IPS-15b (cell line): ENCODE data around the gene PFDN1.

ENCODE experiments used
- H3K27me3 ChIP-seq: one replicate; pipeline ENCODE4 v1.6.1; 2013; ENCODE audit warnings: low read length; ENCODE audit not compliant: control insufficient read depth, insufficient read depth
- H3K36me3 ChIP-seq: one replicate; pipeline ENCODE4 v1.6.1; 2013; ENCODE audit warnings: low read length; ENCODE audit not compliant: control insufficient read depth, insufficient read depth
- H3K4me1 ChIP-seq: one replicate; pipeline ENCODE4 v1.6.1; 2013; ENCODE audit warnings: mild to moderate bottlenecking, low read length; ENCODE audit not compliant: control insufficient read depth, insufficient read depth
- H3K4me3 ChIP-seq: one replicate; pipeline ENCODE4 v1.5.1; 2013; ENCODE audit warnings: low read depth, low read length
- H3K9ac ChIP-seq: one replicate; pipeline ENCODE4 v1.6.1; 2013; ENCODE audit warnings: low read depth, mild to moderate bottlenecking, low read length
- H3K9me3 ChIP-seq: one replicate; pipeline ENCODE4 v1.6.1; 2013; ENCODE audit warnings: mild to moderate bottlenecking, low read length; ENCODE audit not compliant: control insufficient read depth, insufficient read depth

The PFDN1 gene

DNA sequence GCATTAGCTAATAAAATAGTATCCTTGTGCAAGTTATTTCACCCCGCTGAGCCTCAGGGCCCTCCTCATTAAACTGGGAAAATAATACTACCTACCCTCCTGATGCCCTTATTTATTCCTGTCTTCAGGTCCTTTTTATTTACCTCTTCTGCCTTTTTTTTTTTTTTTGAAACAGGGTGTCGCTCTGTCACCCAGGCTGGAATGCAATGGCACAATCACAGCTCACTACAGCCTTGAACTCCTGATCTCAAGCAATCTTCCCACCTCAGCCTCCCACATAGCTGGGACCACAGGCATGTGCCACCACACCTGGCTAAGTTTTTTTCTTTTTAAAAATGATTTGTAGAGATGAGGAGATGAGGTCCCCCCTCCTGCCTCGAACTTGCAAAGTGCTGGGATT is 22.6 kb upstream of the PFDN1 start:
- Histone ChIP-seq H3K36me3 (no peaks in the 10 kb centered on the region), H3K4me3 (no peak overlapping the region), H3K27me3 (no peaks in the 10 kb centered on the region), H3K9ac (no peak overlapping the region), H3K4me1 (peaks cover 4% of the 10 kb centered on the region), H3K9me3 (no peaks in the 10 kb centered on the region)

- H3K27me3 ChIP-seq = no peaks in the 10 kb centered on the region
- no peaks in the 10 kb centered on the region for H3K36me3 ChIP-seq
- H3K4me3 ChIP-seq = no peak overlapping the region
- H3K4me1 ChIP-seq = peaks cover 4% of the 10 kb centered on the region
- no peaks in the 10 kb centered on the region for H3K9me3 ChIP-seq
- H3K9ac ChIP-seq = no peak overlapping the region
Observed at GRCh38 chr5:140324617-140325241, 21.8 kb upstream of the PFDN1 start.

- Histone ChIP-seq H3K4me3 (no peak overlapping the region), H3K36me3 (no peaks in the 10 kb centered on the region), H3K27me3 (no peaks in the 10 kb centered on the region), H3K9me3 (no peaks in the 10 kb centered on the region), H3K9ac (no peak overlapping the region), H3K4me1 (peaks cover 4% of the 10 kb centered on the region)
Observed at GRCh38 chr5:140324041-140324600, 21.2 kb upstream of the PFDN1 start.

DNA sequence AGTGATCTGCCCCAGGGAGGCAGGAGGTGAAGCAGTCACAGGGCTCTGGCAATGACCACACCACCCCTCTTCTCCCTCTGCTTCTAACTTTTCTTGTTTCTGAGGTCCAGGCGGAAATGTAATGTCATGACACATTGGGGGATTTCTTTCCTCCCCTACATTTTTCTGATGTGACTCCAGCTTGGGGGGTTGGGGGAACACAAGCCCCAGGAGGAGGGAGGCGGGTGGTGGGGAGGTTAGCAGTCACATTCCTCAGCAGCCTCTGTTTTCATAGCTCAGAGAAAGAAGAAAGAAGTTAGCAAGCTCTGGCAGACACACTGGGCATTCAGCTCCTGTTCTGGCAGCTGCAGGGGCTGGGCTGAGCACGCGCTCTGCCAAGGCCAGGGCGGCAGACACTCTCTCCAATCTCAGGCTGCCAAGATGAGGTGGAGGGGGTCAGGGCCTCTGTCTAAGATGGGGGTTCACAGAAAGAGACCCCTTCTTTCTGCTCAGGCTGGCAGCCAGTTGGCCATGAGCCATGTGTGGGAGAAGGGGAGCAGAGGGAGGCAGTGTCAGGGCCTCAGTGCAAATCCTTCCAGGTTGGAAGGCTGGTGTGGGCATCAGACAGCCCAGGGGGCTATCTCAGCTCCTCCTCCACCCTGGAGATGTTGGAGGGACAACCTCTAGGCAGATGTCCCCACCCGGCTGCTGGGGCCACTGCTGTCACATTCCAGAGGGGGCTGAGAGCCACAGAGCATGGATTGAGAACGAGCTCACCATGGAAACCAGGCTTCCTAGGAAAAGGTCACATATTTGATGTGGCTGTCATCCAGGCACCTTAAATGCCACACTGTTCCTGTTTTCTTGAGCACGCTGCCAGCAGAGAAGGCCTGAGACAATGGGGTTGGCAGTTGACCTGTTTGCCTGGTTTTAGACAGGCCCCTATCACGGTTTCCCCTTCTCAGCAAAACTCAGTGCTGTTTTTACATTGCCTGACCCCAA is 20.1 kb upstream of the PFDN1 start:
- Histone ChIP-seq H3K9me3 (no peaks in the 10 kb centered on the region), H3K27me3 (no peaks in the 10 kb centered on the region), H3K4me1 (peaks cover 4% of the 10 kb centered on the region), H3K4me3 (no peak overlapping the region), H3K9ac (no peak overlapping the region), H3K36me3 (no peaks in the 10 kb centered on the region)

DNA sequence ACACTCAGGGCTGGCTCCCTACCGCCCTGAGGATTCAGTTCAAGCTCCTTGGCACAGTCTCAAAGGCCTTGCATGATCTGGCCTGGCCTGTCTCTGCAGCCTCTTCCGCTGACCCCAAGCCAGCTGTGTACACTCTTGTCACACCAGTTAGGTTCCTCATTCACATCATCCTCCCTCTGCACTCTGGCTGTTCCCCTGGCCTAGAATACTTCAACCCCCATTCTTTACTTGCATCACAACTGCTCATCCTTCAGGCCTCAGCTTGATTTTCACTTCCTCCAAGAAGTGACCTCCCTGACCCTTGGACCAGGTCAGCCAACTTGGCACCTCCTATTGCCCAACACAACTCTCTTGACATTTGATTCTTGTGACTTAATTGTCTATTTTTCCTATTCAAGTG is 18.9 kb upstream of the PFDN1 start:
- Histone ChIP-seq H3K36me3 (no peaks in the 10 kb centered on the region), H3K27me3 (no peaks in the 10 kb centered on the region), H3K9ac (no peak overlapping the region), H3K4me1 (no peaks in the 10 kb centered on the region), H3K4me3 (no peak overlapping the region), H3K9me3 (no peaks in the 10 kb centered on the region)

DNA sequence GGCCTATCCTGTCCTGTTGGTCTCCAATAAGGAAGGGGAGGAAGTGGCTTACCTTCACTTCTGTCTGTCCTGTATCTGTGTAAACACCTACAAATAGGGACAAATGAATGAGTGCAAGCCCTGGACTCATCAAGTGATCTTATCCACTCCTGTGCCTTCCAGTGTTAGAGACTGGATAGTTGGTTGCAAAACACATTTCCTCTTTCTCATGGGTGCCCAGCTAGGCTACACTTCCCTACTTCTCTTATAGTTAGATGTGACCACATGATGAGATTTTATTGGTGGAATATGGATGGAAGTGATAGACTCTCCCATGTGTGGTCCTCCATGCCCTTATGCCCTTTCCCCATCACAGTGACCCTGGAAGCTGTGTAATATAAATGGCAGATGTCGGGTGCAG is 16.9 kb upstream of the PFDN1 start:
- Histone ChIP-seq H3K4me3 (no peak overlapping the region), H3K36me3 (no peaks in the 10 kb centered on the region), H3K9ac (no peak overlapping the region), H3K9me3 (no peaks in the 10 kb centered on the region), H3K4me1 (no peaks in the 10 kb centered on the region), H3K27me3 (no peaks in the 10 kb centered on the region)

- H3K4me1 ChIP-seq = no peaks in the 10 kb centered on the region
- no peaks in the 10 kb centered on the region for H3K36me3 ChIP-seq
- H3K9me3 ChIP-seq = no peaks in the 10 kb centered on the region
- H3K9ac ChIP-seq = no peak overlapping the region
- H3K4me3 ChIP-seq = no peak overlapping the region
- no peaks in the 10 kb centered on the region for H3K27me3 ChIP-seq
Observed at GRCh38 chr5:140318792-140319191, 15.9 kb upstream of the PFDN1 start.

GRCh38 chr5:140317859-140318258 is 15.0 kb upstream of the PFDN1 start:
- H3K36me3 ChIP-seq = no peaks in the 10 kb centered on the region
- H3K4me3 ChIP-seq = no peak overlapping the region
- no peaks in the 10 kb centered on the region for H3K27me3 ChIP-seq
- no peaks in the 10 kb centered on the region for H3K4me1 ChIP-seq
- H3K9ac ChIP-seq = no peak overlapping the region
- H3K9me3 ChIP-seq = no peaks in the 10 kb centered on the region

DNA sequence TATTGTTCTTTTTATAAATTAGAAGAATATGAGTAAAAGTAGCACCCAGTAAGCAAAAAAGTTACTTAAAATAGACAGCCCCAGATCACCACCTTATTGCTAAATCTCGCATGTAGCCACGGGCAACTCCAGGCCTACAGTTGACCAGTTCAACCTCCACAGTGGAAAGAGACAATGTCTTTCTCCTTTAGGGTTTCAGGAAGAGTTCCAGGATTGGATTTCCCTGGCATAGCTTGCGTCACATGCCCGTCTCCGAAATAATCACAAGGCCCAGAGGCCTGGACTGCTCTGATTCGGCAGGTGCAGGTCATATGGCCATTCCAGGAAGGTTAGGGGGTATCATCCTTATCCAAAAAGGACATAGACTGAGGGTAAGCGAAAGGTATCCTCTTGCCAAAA is 9.9 kb upstream of the PFDN1 start:
- Histone ChIP-seq H3K27me3 (no peaks in the 10 kb centered on the region), H3K9me3 (no peaks in the 10 kb centered on the region), H3K4me3 (no peak overlapping the region), H3K36me3 (no peaks in the 10 kb centered on the region), H3K9ac (no peak overlapping the region), H3K4me1 (no peaks in the 10 kb centered on the region)

GRCh38 chr5:140312067-140312790 is 9.3 kb upstream of the PFDN1 start:
- H3K4me1 ChIP-seq = no peaks in the 10 kb centered on the region
- H3K4me3 ChIP-seq = no peak overlapping the region
- no peaks in the 10 kb centered on the region for H3K9me3 ChIP-seq
- no peak overlapping the region for H3K9ac ChIP-seq
- no peaks in the 10 kb centered on the region for H3K27me3 ChIP-seq
- no peaks in the 10 kb centered on the region for H3K36me3 ChIP-seq

DNA sequence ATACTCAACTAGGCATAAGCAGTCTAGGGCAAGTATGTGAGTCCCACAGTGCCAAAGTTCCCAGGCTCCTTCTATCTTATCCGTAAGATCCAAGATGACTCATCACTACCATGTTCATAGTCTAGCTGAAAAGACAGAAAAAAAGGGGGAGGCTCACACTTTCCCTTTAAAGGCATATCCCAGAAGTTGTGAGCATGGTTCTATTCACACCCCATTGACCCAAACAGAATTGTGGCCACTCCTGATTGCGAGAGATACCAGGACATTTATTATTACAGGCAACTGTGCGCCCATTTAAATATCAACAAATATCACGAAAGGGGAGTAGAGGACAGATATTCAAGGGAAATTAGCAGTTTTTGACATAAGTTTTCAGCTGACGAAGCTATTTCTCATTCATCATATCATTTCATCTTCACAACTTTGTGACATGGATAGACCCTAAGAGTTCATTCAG is 8.1 kb upstream of the PFDN1 start:
- Histone ChIP-seq H3K9ac (no peak overlapping the region), H3K4me3 (no peak overlapping the region), H3K36me3 (no peaks in the 10 kb centered on the region), H3K4me1 (no peaks in the 10 kb centered on the region), H3K27me3 (no peaks in the 10 kb centered on the region), H3K9me3 (no peaks in the 10 kb centered on the region)
